GM12878 (cell line): ENCODE results near the gene BEAN1. TPM values are rescaled to one million over a fixed set of nuclear protein-coding genes. Genes with fewer than 3 reads are reported as not detected.

Source experiments
- BCL3 ChIP-seq: IDR thresholded peaks from 2 replicates; pipeline ENCODE4 v1.6.1; 2011; ENCODE audit warnings: borderline replicate concordance, low read depth, mild to moderate bottlenecking, moderate library complexity, low read length; ENCODE audit not compliant: insufficient read depth, poor library complexity, severe bottlenecking
- BMI1 ChIP-seq: fragments of 450-650 bp; IDR thresholded peaks from 2 replicates; pipeline ENCODE4 v1.6.1; 2016; ENCODE audit warnings: mild to moderate bottlenecking, moderate library complexity, borderline replicate concordance
- E4F1 ChIP-seq: fragments of 450-650 bp; IDR thresholded peaks from 2 replicates; pipeline ENCODE4 v1.6.1; 2018; ENCODE audit warnings: borderline replicate concordance, mild to moderate bottlenecking; ENCODE audit not compliant: partially characterized antibody
- EED ChIP-seq: sonication (generic); IDR thresholded peaks from 2 replicates; pipeline ENCODE4 v1.6.1; 2016; ENCODE audit warnings: antibody characterized with exemption, low read depth
- ELK1 ChIP-seq: IDR thresholded peaks from 2 replicates; pipeline ENCODE4 v1.6.1; 2012; ENCODE audit warnings: low read depth, low read length, improper control_type of control experiment
- FOS ChIP-seq: IDR thresholded peaks from 3 replicates; pipeline ENCODE4 v1.6.1; 2011; ENCODE audit warnings: borderline replicate concordance; ENCODE audit not compliant: insufficient read length; ENCODE audit errors: extremely low read depth
- HCFC1 ChIP-seq: fragments of 150-350 bp; IDR thresholded peaks from 2 replicates; pipeline ENCODE4 v1.6.1; 2014; ENCODE audit warnings: low read length
- IKZF1 ChIP-seq: fragments of 450-650 bp; conservative IDR thresholded peaks from 2 replicates; pipeline ENCODE4 v1.6.1; 2017; ENCODE audit warnings: antibody characterized with exemption, mild to moderate bottlenecking
- JUNB ChIP-seq: IDR thresholded peaks from 2 replicates; pipeline ENCODE4 v1.6.1; 2016; ENCODE audit warnings: antibody characterized with exemption, mild to moderate bottlenecking
- MEF2B ChIP-seq: fragments of 450-650 bp; IDR thresholded peaks from 2 replicates; pipeline ENCODE4 v1.6.1; 2018; ENCODE audit warnings: mild to moderate bottlenecking, moderate library complexity; ENCODE audit not compliant: partially characterized antibody, poor library complexity, severe bottlenecking
- PKNOX1 ChIP-seq: fragments of 450-650 bp; IDR thresholded peaks from 2 replicates; pipeline ENCODE4 v1.6.1; 2016; ENCODE audit warnings: mild to moderate bottlenecking
- POLR2AphosphoS5 ChIP-seq: IDR thresholded peaks from 2 replicates; pipeline ENCODE4 v1.6.1; 2011; ENCODE audit warnings: mild to moderate bottlenecking, low read length, inconsistent platforms
- SMAD1 ChIP-seq: fragments of 450-650 bp; IDR thresholded peaks from 2 replicates; pipeline ENCODE4 v1.6.1; 2018; ENCODE audit warnings: mild to moderate bottlenecking, low read depth; ENCODE audit not compliant: partially characterized antibody
- SRF ChIP-seq, 2 experiments: IDR thresholded peaks; 2 replicates each; pipeline ENCODE4 v1.6.1; 2011; ENCODE audit warnings: low read depth in 2 of 2, low read length in 2 of 2, mild to moderate bottlenecking in 1 of 2, moderate library complexity in 1 of 2
- polyA plus RNA-seq, 11 experiments: library from polyadenylated mRNA; depleted of rRNA in 4 of 11; unstranded in 6 of 11; stranded (reverse) in 5 of 11; fragments of >200 nt; fragmentation: Nextera tagmentation in 4 of 11; fragmentation: Illumina TruSeq in 1 of 11; extraction: Ambion mirVana in 4 of 11; extraction: Trizol in 1 of 11; gene quantifications; 1 replicate in 1 of 11; 2 replicates in 10 of 11; pipeline versions ENCODE4 v1.2.1 to v1.2.3, GENCODE V29; 2011 to 2016; ENCODE audit warnings: inconsistent platforms in 2 of 11, missing spikeins in 2 of 11, low read depth in 1 of 11
- total RNA-seq, 4 experiments: library from RNA; depleted of rRNA in 3 of 4; stranded (reverse); fragments of >200 nt in 3 of 4; fragmentation: Illumina TruSeq in 1 of 4; extraction: Trizol in 1 of 4; gene quantifications; 2 replicates each; pipeline versions ENCODE4 v1.2.1 to v1.2.3, GENCODE V29; 2013 to 2021
- TF ChIP-seq, protein P1 (sequence below): fragments of 450-650 bp; formaldehyde crosslinking; IDR thresholded peaks from 2 replicates; pipeline ENCODE4 v1.4.0; 2020; ENCODE audit warnings: mild to moderate bottlenecking, moderate library complexity
- TF ChIP-seq, protein P2 (sequence below): fragments of 450-650 bp; IDR thresholded peaks from 2 replicates; pipeline ENCODE4 v1.6.1; 2017; ENCODE audit warnings: mild to moderate bottlenecking

The BEAN1 gene
- total and polyA plus RNA-seq, 10 of the 15 experiments (the other 5 are each of a cell fraction or from before 2014, with no cell fraction given), result not detected

- TF ChIP-seq IKZF1 (peak; percentile 77), BCL3 (peak; percentile 70), MEF2B (peak; percentile 75), HCFC1 (no peak; the same call in 1 of the 2 replicates), EED (peak; percentile 87), JUNB (peak; percentile 82), E4F1 (peak; percentile 59), SRF (IDR thresholded peaks at IDR 0.05; ENCODE audit: low read depth in 2 of 2, low read length in 2 of 2) (peak; percentile 90), FOS (no peak), ELK1 (peak; percentile 81), POLR2AphosphoS5 (0 out of 2 replicates have a peak, but pooled peaks have one; percentile 42), PKNOX1 (no peak), SMAD1 (peak; percentile 63), BMI1 (no peak)
- TF ChIP-seq, protein P1, sequence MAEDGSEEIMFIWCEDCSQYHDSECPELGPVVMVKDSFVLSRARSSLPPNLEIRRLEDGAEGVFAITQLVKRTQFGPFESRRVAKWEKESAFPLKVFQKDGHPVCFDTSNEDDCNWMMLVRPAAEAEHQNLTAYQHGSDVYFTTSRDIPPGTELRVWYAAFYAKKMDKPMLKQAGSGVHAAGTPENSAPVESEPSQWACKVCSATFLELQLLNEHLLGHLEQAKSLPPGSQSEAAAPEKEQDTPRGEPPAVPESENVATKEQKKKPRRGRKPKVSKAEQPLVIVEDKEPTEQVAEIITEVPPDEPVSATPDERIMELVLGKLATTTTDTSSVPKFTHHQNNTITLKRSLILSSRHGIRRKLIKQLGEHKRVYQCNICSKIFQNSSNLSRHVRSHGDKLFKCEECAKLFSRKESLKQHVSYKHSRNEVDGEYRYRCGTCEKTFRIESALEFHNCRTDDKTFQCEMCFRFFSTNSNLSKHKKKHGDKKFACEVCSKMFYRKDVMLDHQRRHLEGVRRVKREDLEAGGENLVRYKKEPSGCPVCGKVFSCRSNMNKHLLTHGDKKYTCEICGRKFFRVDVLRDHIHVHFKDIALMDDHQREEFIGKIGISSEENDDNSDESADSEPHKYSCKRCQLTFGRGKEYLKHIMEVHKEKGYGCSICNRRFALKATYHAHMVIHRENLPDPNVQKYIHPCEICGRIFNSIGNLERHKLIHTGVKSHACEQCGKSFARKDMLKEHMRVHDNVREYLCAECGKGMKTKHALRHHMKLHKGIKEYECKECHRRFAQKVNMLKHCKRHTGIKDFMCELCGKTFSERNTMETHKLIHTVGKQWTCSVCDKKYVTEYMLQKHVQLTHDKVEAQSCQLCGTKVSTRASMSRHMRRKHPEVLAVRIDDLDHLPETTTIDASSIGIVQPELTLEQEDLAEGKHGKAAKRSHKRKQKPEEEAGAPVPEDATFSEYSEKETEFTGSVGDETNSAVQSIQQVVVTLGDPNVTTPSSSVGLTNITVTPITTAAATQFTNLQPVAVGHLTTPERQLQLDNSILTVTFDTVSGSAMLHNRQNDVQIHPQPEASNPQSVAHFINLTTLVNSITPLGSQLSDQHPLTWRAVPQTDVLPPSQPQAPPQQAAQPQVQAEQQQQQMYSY (CRISPR knock-in tag), result no peak
- TF ChIP-seq, protein P2, sequence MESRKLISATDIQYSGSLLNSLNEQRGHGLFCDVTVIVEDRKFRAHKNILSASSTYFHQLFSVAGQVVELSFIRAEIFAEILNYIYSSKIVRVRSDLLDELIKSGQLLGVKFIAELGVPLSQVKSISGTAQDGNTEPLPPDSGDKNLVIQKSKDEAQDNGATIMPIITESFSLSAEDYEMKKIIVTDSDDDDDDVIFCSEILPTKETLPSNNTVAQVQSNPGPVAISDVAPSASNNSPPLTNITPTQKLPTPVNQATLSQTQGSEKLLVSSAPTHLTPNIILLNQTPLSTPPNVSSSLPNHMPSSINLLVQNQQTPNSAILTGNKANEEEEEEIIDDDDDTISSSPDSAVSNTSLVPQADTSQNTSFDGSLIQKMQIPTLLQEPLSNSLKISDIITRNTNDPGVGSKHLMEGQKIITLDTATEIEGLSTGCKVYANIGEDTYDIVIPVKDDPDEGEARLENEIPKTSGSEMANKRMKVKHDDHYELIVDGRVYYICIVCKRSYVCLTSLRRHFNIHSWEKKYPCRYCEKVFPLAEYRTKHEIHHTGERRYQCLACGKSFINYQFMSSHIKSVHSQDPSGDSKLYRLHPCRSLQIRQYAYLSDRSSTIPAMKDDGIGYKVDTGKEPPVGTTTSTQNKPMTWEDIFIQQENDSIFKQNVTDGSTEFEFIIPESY, result no peak
These were observed 89.9 kb downstream of the BEAN1 start (continued) for GRCh38 chr16:66516808-66517585.
